NOMO-1 treated with DMSO at 0.1 percent for 48 hours (cell line): ENCODE results near the gene LONP1.
A peak's percentile ranks its signal among the peaks of the same experiment; 100 is the strongest.
"Not testable (repeated sequence)": the region's sequence is repeated elsewhere in the genome, so short reads cannot be mapped to it uniquely, and the experiment has no call there.

Experiments used
- DNase-seq: peaks from one replicate; lab custom pipeline; 2025; ENCODE audit not compliant: unreplicated experiment; lab: John Stamatoyannopoulos, UW

LONP1 gene, protein sequence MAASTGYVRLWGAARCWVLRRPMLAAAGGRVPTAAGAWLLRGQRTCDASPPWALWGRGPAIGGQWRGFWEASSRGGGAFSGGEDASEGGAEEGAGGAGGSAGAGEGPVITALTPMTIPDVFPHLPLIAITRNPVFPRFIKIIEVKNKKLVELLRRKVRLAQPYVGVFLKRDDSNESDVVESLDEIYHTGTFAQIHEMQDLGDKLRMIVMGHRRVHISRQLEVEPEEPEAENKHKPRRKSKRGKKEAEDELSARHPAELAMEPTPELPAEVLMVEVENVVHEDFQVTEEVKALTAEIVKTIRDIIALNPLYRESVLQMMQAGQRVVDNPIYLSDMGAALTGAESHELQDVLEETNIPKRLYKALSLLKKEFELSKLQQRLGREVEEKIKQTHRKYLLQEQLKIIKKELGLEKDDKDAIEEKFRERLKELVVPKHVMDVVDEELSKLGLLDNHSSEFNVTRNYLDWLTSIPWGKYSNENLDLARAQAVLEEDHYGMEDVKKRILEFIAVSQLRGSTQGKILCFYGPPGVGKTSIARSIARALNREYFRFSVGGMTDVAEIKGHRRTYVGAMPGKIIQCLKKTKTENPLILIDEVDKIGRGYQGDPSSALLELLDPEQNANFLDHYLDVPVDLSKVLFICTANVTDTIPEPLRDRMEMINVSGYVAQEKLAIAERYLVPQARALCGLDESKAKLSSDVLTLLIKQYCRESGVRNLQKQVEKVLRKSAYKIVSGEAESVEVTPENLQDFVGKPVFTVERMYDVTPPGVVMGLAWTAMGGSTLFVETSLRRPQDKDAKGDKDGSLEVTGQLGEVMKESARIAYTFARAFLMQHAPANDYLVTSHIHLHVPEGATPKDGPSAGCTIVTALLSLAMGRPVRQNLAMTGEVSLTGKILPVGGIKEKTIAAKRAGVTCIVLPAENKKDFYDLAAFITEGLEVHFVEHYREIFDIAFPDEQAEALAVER

DNA sequence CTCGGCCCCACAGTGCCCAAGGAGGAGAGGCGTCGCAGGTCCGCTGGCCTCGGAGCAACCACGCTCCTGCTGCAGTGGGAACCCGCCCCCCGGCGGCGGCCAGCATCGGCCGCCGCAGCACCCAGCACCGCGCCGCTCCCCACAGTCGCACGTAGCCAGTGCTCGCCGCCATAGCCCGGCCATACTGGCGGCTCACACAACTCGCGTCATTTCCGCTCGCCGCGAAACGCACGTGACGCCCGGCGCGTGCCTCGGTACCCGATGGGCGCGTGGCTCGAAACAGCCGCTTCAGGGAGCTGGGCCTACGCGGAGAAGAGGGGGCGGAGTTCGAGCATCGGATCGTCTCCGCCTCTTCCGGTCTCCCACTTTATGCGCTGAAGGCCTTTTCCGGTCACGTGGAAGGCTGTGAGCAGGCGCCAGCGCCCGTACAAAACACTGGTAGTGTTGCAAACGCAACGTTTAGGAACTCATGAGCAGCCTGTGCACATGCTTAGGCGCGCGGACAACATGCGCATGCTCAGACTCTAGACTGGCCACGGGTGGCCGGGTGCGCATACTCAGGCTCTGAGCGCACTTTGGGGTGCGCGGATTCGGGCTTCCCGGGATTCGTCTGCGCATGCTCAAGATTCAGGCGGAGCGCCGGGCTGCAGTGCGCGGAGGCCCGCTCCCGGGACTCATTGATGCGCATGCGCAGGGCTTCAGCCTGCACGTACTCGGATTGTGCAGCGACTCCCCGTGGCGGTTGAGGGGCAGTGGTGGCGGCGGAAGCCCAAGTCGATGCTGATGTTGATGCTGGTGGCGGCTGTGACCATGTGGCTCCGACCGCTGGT is at the start of gene LONP1, which contains the start of gene CATSPERD:
LONP1 (minus strand) TSS at position 186 of the 830 bp plus-strand sequence; CDS start at position 172, 14 bp downstream.
CATSPERD (plus strand) TSS at position 677 of the 830 bp plus-strand sequence; CDS start at position 778, 101 bp downstream.
- DNase-seq: peak; percentile 99

DNA sequence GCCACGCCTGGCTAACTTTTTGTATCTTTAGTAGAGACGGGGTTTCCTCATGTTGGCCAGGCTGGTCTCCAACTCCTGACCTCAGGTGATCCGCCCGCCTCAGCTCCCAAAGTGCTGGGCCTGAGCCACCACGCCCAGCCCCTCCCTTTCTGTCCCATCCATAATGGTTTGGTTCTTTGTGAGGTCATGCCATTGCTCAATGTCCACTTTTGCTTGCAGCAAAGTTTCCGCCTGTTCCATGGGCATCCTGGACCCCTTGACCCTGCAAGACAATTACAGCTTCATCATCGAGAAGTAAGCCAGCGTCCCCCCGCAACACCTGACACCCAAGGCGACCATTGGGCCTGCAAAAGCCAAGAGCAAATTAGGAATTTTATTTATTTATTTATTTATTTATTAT is 48.0 kb upstream of the LONP1 start:
- DNase-seq: no peak

DNA sequence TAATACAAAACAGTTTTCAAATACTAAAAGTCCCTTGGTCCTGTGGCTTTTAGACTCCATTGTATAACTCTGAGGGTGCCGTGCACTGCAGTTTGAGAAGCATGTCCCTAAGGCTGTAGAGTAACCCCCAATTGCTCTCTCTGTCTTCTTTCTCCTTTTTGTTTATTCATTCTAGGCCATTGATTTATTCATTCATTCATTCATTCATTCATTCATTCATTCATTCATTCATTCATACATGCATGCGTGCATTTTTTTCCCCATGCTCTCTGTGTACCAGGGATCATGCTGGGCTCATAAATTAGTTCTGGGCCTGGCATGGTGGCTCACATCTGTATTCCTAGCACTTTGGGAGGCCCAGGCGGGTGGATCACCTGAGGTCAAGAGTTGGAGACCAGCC is 45.3 kb upstream of the LONP1 start:
- DNase-seq: no peak

DNA sequence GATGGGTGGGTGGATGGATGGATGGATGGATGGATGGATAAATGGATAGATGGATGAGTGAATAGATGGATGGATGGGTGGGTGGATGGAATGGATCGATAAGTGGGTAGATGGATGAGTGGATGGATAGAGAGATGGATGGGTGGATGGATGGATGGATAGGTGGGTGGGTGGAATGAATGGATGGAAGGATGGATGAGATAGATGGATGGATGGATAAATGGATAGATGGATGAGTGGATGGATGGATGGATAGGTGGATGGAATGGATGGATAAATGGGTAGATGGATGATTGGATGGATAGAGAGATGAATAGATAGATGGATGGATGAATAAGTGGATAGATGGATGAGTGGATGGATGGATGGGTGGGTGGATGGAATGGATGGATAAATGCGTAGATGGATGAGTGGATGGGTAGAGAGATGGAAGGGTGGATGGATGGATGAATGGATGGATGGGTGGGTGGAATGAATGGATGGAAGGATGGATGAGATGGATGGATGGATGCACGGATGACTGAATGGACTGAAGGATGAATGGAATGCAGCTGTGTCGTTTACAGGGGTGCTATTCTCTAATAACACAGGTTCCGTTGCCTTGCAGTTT is 42.8 kb upstream of the LONP1 start:
- DNase-seq: no peak

DNA sequence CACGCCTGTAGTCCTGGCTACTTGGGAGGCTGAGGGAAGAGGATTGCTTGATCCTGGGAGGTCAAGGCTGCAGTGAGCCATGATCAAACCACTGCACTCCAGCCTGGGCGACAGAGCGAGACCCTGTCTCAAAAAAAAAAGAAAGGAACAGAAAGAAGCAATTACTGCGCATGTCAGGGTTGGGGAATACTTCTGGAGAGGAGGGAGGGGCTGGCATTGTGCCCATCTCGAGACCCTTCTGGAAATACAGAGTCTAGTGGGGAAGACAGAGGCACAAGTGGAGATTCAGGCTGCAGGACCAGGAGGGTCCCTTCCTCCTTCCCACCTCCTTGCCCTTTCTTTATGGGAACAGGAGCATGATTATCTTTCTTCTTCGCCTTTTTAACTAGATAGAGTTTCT is 33.8 kb upstream of the LONP1 start:
- DNase-seq: no peak

DNA sequence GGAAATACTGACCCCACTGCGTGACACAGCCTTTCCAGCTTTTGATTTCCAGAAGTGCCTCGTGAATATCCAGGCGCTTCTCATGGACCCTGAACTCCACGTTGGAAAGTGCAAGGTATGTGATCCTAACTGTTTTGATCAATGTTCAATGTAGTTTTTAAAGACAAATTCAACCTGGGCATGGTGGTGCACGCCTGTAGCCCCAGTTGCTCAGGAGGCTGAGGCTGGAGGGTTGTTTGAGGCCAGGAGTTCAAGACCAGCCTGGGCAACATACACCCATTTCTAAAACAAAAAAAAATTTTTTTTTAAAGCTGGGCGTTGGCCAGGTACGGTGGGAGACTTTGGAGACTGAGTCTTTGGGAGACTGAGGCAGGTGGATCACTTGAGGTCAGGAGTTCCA is 31.8 kb upstream of the LONP1 start:
- no peak for DNase-seq

DNA sequence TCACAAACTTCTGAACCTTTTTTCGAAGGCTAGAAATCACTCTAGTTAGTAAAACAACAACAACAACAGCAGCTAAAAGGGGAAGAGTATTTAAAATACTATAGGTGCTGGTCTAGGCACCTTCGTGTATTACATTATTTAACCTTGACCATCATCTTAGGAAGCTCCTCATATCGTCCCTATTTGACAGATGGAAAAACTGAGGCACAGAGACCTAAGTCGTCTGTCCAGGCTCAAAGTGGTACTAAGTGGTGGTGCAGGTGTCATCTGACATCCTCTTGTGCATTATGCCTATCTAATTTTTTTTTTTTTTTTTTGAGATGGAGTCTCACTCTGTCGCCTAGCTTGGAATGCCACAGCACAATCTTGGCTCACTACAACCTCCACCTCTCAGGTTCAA is 29.6 kb upstream of the LONP1 start:
- no peak for DNase-seq

DNA sequence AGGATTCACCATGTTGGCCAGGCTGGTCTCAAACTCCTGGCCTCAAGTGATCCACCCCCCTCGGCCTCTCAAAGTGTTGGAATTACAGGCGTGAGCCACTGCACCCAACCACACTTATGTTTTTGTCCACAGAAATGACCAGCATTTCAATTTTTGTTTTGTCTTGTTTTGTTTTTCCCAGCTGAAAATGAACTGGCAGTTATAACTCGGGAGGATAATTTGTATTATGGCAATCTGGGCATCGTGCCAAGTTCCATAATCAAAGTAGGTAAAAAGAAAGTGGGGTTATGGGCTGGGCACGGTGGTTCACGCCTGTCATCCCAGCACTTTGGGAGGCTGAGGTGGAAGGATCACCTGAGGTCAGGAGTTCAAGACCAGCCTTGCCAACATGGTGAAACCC is 29.0 kb upstream of the LONP1 start:
- DNase-seq: not testable (repeated sequence)

DNA sequence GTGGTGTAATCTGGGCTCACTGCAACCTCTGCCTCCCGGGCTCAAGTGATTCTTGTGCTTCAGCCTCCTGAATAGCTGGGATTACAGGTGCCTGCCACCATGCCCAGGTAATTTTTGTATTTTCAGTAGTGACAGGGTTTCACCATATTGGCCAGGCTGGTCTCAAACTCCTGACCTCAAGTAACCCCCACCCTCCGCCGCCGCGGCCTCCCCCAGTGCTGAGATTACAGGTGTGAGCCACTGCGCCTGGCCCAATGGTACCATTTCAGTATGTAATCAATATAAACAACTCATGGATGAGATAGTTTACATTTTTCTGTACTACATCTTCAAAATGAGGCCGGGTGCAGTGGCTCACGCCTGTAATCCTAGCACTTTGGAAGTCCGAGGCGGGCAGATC is 25.1 kb upstream of the LONP1 start:
- DNase-seq: not testable (repeated sequence)

DNA sequence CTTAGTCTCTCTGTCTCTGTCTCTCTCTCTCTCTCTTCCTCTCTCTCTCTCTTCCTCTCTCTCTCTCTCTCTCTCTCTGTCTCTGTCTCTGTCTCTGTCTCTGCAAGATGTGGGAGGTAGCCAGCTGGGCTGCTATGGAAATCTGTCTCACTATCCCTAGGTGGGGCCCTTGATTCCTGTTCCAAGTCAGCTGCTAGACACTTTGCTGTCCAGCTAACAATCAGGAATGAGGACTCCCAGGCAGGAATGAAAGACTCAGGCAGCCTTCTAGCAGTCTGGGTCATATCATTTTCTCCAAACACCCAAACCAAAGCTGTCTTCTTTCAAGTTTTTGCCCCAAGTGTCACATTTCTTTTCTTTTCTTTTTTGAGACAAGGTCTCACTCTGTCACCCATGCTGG is 23.7 kb upstream of the LONP1 start:
- DNase-seq: no peak

DNA sequence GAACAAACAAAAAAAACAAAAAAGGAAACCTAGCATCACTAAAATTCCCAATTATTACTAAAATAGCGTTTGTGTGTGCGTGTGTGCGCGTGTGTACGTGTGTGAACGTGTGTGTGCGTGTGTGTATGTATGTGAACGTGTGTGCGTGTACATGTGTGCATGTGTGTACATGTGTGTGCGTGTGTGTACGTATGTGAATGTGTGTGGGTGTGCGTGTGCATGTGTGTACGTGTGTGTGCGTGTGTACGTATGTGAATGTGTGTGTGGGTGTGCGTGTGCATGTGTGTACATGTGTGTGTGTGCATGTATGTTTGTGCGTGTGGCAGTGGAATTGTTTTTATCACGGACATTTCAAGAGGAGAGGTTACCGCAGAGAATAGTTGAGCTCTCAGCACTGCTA is 22.1 kb upstream of the LONP1 start:
- no peak for DNase-seq

DNA sequence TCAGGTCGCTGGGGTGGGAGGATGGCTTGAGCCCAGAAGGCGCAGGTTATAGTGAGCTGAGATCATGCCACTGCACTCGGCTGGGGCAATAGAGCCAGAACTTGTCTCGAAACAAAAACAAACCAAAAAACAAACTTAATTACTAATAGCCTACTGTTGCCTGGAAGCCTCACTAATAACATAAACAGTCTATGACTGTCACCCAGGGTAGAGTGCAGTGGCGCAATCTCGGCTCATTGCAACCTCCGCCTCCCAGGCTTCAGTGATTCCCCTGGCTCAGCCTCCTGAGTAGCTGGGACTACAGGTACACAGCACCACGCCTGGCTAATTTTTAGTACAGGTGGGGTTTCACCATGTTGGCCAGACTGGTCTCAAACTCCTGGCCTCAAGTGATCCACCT is 18.5 kb upstream of the LONP1 start:
- no peak for DNase-seq

DNA sequence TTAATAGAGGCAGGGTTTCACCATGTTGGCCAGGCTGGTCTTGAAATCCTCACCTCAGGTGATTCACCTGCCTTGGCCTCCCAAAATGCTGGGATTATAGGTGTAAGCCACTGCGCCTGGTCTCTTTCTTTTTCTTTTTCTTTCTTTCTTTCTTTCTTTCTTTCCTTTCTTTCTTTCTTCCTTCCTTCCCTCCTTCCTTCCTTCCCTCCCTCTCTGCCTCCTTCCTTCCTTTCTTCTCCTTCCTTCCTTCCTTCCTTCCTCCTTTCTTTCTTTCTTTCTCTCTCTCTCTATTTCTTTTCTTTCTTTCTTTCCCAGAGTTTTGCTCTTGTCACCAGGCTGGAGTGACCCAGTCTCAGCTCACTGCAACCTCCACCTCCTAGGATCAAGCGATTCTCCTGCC is 13.2 kb upstream of the LONP1 start:
- DNase-seq: not testable (repeated sequence)

DNA sequence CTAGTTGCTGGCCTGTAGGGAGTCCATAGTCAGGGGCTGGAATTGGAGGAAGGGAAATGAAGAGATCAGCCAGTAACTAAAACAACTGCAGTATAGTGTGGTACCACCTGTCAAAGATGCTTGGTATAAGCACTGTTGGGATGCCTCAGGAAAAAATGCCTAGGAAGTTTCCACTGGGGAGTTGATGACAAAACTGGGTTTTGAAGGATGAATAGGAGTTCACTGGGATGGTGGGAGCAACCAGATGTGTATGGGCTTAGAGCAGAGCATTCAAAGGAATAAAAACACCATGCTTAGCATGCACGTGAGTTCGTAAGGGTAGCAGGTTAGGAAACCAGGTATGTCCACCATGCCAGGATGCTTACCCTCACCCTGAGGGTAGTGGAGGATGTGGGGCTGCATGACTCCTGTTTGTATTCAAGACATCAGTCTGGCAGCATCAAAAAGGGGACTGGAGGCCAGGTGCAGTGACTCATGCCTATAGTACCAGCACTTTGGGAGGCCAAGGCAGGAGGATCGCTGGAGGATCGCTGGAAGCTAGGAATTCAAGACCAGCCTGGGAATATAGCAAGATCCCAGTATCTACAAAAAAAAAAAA is 7.6 kb upstream of the LONP1 start:
- no peak for DNase-seq

DNA sequence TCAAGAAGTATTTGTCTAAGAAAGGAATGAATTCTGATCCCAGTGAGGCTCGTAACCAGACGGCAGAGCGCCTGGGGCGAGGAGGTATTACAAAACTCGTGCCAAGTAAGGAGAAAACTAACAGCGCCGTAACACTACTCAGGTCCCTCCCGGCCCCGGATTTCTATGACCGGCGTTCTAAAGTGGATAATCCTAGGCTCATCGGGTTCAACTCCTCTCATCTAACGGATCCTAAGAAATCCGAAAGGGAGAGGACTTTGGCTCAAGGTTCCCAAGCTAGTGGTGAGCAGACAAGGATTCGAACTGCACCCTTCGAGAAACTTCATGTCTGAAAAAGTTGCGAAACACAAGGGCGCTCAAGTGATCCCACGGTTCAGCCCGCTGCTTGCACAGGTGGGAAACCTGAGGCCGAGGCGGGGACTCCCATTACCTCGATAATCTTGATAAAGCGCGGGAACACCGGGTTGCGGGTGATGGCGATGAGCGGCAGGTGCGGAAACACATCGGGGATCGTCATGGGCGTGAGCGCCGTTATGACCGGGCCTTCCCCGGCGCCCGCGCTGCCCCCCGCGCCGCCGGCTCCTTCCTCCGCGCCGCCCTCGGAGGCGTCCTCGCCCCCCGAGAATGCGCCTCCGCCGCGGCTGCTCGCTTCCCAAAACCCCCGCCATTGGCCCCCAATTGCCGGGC is 529 bp downstream of the LONP1 start:
- no peak for DNase-seq

DNA sequence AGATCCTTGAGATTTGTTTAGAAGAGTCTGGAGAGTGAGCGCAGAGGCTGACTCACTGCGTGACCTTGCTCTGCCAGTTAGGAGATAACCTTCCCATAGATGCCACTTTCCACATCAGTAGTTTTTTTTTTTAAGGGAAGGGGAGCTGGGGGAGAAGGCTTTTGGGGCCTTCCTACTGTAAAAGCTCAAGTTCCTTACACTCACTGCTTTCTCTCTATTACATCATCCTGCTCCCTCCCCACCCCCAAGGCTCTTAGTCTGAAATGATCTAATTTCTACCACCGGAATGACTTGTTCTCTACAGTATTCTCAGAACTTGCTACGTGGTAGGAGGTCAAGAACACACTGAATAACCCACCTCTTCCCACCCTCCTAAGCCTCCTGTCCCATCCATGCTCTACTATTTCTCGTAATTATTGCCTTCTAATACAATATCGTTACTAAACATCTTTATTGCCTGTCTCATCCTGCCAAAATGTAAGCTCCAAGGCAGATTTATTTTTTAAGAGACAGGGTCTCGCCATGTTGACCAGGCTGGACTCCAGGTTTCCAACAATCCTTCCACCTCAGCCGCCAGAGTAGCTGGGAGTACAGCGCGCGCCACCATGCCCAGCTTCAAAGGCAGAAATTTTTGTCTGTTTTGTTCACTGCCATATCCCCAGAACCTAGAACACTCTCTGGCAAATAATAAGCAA is 1.2 kb downstream of the LONP1 start:
- peak; percentile 62 for DNase-seq

DNA sequence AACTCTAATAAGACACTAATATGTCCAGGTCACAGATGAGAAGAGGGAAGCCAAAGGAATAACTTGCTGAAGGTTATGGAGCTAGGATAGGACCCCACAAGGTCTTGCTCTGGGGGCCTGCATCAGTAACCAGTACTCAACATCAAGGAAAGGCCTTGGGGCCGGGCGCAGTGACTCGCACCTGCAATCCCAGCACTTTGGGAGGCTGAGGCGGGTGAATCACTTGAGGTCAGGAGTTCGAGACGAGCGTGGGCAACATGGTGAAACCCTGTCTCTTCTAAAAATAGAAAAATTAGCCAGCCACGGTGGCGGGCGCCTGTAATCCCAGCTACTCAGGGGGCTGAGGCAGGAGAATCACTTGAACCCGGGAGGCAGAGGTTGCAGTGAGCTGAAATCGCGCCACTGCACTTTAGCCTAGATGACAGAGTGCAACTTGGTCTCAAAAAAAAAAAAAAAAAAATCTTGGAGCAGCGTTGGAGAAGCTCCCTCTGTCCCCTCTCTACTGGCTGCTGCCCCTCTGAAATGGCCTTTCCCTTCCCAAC is 1.8 kb downstream of the LONP1 start:
- DNase-seq: no peak

DNA sequence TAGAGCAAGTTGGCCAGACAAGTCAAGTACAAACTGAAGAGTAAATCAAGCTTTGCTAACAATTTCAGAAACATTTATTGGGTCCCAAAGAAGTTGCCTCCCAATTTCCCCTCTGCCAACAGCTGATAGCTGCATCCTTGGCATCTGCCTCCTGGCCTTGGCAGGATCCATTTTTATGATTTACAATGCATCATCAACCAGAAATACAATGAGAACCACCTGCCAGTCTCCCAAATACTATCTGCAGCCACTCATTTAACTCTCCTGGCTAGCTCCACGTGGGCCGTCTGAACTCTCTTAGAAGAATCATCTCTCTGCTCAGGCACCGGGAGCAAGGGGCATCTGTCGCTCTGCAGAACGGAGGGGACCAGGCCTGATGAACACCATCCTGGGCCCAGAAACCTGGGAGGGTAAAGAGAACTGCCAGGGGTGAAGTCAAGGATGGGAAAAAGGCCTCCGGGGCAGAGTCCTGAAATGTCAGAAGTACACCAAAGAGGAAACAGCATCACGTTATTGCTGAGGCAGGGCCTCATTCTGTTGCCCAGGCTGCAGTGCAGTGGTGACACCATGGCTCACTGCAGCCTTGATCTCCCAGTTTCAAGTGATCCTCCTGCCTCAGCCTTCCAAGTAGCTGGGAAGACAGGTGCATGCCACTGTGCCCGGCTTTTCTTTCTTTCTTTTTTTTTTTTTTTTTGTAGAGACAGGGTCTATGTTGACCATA is 2.6 kb downstream of the LONP1 start:
- DNase-seq: no peak
